CD14-positive monocyte (primary cell): ENCODE measurements around the gene MYRF. TPM values are rescaled to one million over a fixed set of nuclear protein-coding genes. Genes with fewer than 3 reads are reported as not detected.

Source experiments
- DNase-seq, 3 donors: peaks; one replicate each; pipeline ENCODE4 v3.0.0-alpha.2; 2011 to 2022
- H2AFZ ChIP-seq: 2 replicates; pipeline ENCODE4 v1.6.0; 2012; ENCODE audit warnings: mild to moderate bottlenecking, low read depth, low read length, inconsistent platforms; ENCODE audit not compliant: insufficient read depth, poor library complexity, severe bottlenecking
- H3K27ac ChIP-seq, 2 donors: 1 replicate in 1 of 2; 2 replicates in 1 of 2; pipeline ENCODE4 v1.5.1; 2012 to 2013; ENCODE audit warnings: low read length in 2 of 2, control low read depth in 1 of 2, inconsistent platforms in 1 of 2, low read depth in 1 of 2, mild to moderate bottlenecking in 1 of 2
- H3K27me3 ChIP-seq, 2 donors: one replicate each; pipeline versions ENCODE4 v1.6.0 to v1.6.1; 2011 to 2013; ENCODE audit warnings: low read length in 2 of 2; ENCODE audit not compliant: control insufficient read depth in 2 of 2, insufficient read depth in 2 of 2
- H3K36me3 ChIP-seq, 2 donors: replicated peaks in 1 of 2; 1 replicate in 1 of 2; 2 replicates in 1 of 2; pipeline versions ENCODE4 v1.5.1 to v1.6.1; 2012 to 2013; ENCODE audit warnings: low read length in 2 of 2, control low read depth in 1 of 2, inconsistent platforms in 1 of 2, mild to moderate bottlenecking in 1 of 2; ENCODE audit not compliant: insufficient read depth in 2 of 2, control insufficient read depth in 1 of 2
- H3K4me1 ChIP-seq, 2 donors: 1 replicate in 1 of 2; 2 replicates in 1 of 2; pipeline versions ENCODE4 v1.5.1 to v1.6.1; 2012 to 2013; ENCODE audit warnings: low read length in 2 of 2, control low read depth in 1 of 2, inconsistent platforms in 1 of 2, mild to moderate bottlenecking in 1 of 2, moderate library complexity in 1 of 2; ENCODE audit not compliant: insufficient read depth in 2 of 2, control insufficient read depth in 1 of 2
- H3K4me2 ChIP-seq: replicated peaks from 2 replicates; pipeline ENCODE3; 2012; ENCODE audit warnings: low read length, moderate library complexity, mild to moderate bottlenecking; ENCODE audit not compliant: poor library complexity, severe bottlenecking; ENCODE audit errors: extremely low read depth
- H3K4me3 ChIP-seq, 3 experiments: fragments of 200-600 bp in 1 of 3; sonication (generic) in 1 of 3; replicated peaks in 1 of 3; 1 replicate in 2 of 3; 2 replicates in 1 of 3; pipeline ENCODE4 v1.5.1; 2011 to 2013; ENCODE audit warnings: low read length in 3 of 3, mild to moderate bottlenecking in 3 of 3, control low read depth in 2 of 3, low read depth in 2 of 3, inconsistent platforms in 1 of 3, moderate library complexity in 1 of 3
- H3K79me2 ChIP-seq: 2 replicates; pipeline ENCODE4 v1.6.0; 2012; ENCODE audit warnings: mild to moderate bottlenecking, control low read depth, inconsistent platforms, low read length, moderate library complexity; ENCODE audit not compliant: insufficient read depth
- H3K9ac ChIP-seq: 2 replicates; pipeline ENCODE4 v1.6.0; 2017; ENCODE audit warnings: low read length, mild to moderate bottlenecking; ENCODE audit not compliant: insufficient read depth, poor library complexity, severe bottlenecking
- H3K9me3 ChIP-seq, 2 donors: replicated peaks in 1 of 2; 1 replicate in 1 of 2; 2 replicates in 1 of 2; pipeline versions ENCODE4 v1.5.1 to v1.6.1; 2012 to 2013; ENCODE audit warnings: low read length in 2 of 2, control low read depth in 1 of 2; ENCODE audit not compliant: control insufficient read depth in 1 of 2, insufficient read depth in 1 of 2
- H4K20me1 ChIP-seq: 2 replicates; pipeline ENCODE4 v1.6.0; 2012; ENCODE audit warnings: mild to moderate bottlenecking, low read length, control low read depth, moderate library complexity; ENCODE audit not compliant: insufficient read depth
- H3K27ac Mint-ChIP-seq, 7 donors: one replicate each; pipeline ENCODE4 v1.8.0; 2020; ENCODE audit warnings: mild to moderate bottlenecking in 7 of 7, mixed read lengths in 7 of 7, moderate library complexity in 6 of 7, inconsistent platforms in 2 of 7
- H3K27me3 Mint-ChIP-seq, 3 donors: one replicate each; pipeline ENCODE4 v1.8.0; 2021 to 2022; ENCODE audit warnings: low read depth in 3 of 3, mild to moderate bottlenecking in 3 of 3, mixed read lengths in 3 of 3, moderate library complexity in 3 of 3, inconsistent platforms in 1 of 3
- H3K36me3 Mint-ChIP-seq, 2 donors: one replicate each; pipeline ENCODE4 v1.8.0; 2020; ENCODE audit warnings: mixed read lengths in 2 of 2, inconsistent platforms in 1 of 2, mild to moderate bottlenecking in 1 of 2
- H3K4me1 Mint-ChIP-seq: one replicate; pipeline ENCODE4 v1.8.0; 2020; ENCODE audit warnings: mild to moderate bottlenecking, mixed read lengths
- H3K4me3 Mint-ChIP-seq, 2 donors: one replicate each; pipeline ENCODE4 v1.8.0; 2020; ENCODE audit warnings: mild to moderate bottlenecking in 2 of 2, mixed read lengths in 2 of 2, moderate library complexity in 1 of 2
- H3K9me3 Mint-ChIP-seq, 7 donors: one replicate each; pipeline ENCODE4 v1.8.0; 2020 to 2022; ENCODE audit warnings: mixed read lengths in 7 of 7, mild to moderate bottlenecking in 6 of 7, moderate library complexity in 6 of 7, inconsistent platforms in 2 of 7
- CTCF ChIP-seq: fragments of 200-600 bp; IDR thresholded peaks from one replicate; pipeline ENCODE4 v1.8.0; 2022; ENCODE audit warnings: antibody characterized with exemption, mild to moderate bottlenecking
- WGBS: methylation state at CpG from one replicate; pipeline ENCODE4 v1.1.5; 2013; ENCODE audit warnings: missing lambda C conversion rate; ENCODE audit not compliant: insufficient coverage; 5-methylcytosine and 5-hydroxymethylcytosine counted together
- intact Hi-C, 2 donors: fragments of 100-400 bp; cut with micrococcal nuclease; formaldehyde crosslinking; loops; one replicate each; pipeline versions ENCODE4 v1.15.0 to v1.15.1; 2023
- polyA plus RNA-seq, 3 donors: library from polyadenylated mRNA; depleted of rRNA in 1 of 3; unstranded in 2 of 3; stranded (reverse) in 1 of 3; fragments of 300-500 nt in 2 of 3; fragments of >200 nt in 1 of 3; fragmentation: Illumina TruSeq in 2 of 3; gene quantifications; 1 replicate in 2 of 3; 2 replicates in 1 of 3; pipeline ENCODE4 v1.2.3, GENCODE V29; 2012 to 2021

The MYRF gene
- polyA plus RNA-seq, 3 donors, result 0.18 to 0.19 TPM; not detected in 1

- Histone ChIP-seq H2AFZ (peak overlapping the region; percentile 78), H3K79me2 (peaks cover 16% of the 10 kb centered on the region), H3K27me3 (no peaks in the 10 kb centered on the region), H3K4me3 (peak overlapping the region; percentile 74 to 90 (median 75)), H3K4me2 (peak overlapping the region; percentile 99), H3K4me1 (peaks cover 20 to 35% of the 10 kb centered on the region in 2 donors), H3K27ac (peak overlapping the region; percentile 95 to 96), H3K36me3 (peaks cover 20 to 38% of the 10 kb centered on the region in 2 donors), H3K9me3 (peaks cover 0 to 6% of the 10 kb centered on the region in 2 donors), H4K20me1 (no peaks in the 10 kb centered on the region), H3K9ac (peak overlapping the region; percentile 94)
- peak overlapping the region; percentile 97 to 99 (median 98) for H3K27ac Mint-ChIP-seq
- no peak for TF ChIP-seq CTCF
- H3K27me3 Mint-ChIP-seq, result peaks cover 1 to 5% (median 2%) of the 10 kb centered on the region in 3 donors
- peak in 2 of 3 donors; percentile 30 to 40 for DNase-seq
- WGBS, result 67% methylated on average over 14 of the region's 16 CpGs
- peaks cover 17% of the 10 kb centered on the region for H3K4me1 Mint-ChIP-seq
- H3K9me3 Mint-ChIP-seq, result peaks cover 0 to 5% (median 0%) of the 10 kb centered on the region in 7 donors
- intact Hi-C loops, result no loop called here
- H3K4me3 Mint-ChIP-seq, result peak overlapping the region; percentile 94 to 98
- H3K36me3 Mint-ChIP-seq, result peaks cover 31 to 43% of the 10 kb centered on the region in 2 donors
Observed at GRCh38 chr11:61814247-61814957, 62.0 kb downstream of the MYRF start.

DNA sequence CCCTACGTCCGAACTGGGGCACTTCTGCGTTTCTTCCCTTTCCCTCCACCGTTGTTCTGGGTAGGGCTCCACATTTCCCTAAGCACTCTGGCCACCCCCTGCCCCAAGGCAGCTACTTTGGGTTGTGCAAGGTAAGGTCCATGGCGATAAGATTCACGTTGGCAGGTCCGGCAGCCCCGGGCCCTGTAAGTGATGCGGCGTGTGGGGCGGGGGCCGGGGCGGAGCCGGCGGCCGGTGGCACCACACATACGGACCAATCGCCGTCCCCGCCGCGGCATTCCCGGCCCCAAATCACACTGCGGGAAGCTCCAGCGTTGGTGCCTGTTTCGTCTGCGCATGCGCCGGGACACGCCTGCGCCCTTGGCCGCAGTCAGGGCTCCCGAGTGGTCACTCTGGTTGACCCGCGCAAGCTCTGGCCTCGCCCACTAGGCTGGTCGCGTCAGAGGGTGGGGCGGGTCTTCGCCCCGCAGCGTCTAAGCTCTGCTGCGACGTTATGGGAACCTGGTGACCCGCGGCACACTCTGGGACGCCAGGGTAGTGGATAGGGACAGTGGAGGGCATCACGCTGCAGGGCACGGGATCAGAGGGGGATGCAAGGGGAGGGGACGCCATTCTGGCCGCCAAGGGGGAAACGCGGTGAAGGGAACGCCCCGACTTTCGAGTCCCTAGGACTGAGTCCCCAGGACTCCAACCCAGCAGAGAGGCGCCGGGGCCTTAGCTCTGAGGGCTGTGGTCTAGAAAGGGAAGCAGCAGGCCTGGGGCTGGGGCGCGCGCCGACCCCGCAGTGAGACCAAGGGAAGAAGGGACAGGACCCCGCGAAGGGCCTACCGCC is 62.7 kb downstream of the MYRF start:
- Histone ChIP-seq H3K36me3 (peaks cover 14 to 31% of the 10 kb centered on the region in 2 donors), H4K20me1 (no peaks in the 10 kb centered on the region), H3K27me3 (no peaks in the 10 kb centered on the region), H3K9ac (peak overlapping the region; percentile 94), H3K4me2 (peak overlapping the region; percentile 99), H3K27ac (peak overlapping the region; percentile 95 to 96), H2AFZ (peak overlapping the region; percentile 78), H3K4me1 (peaks cover 20 to 35% of the 10 kb centered on the region in 2 donors), H3K9me3 (peaks cover 0 to 6% of the 10 kb centered on the region in 2 donors), H3K79me2 (peaks cover 16% of the 10 kb centered on the region), H3K4me3 (peak overlapping the region; percentile 74 to 90 (median 75))
- TF ChIP-seq CTCF, result no peak
- peaks cover 26 to 35% of the 10 kb centered on the region in 2 donors for H3K36me3 Mint-ChIP-seq
- intact Hi-C loops, result no loop called here
- peaks cover 17% of the 10 kb centered on the region for H3K4me1 Mint-ChIP-seq
- H3K4me3 Mint-ChIP-seq, result peak overlapping the region; percentile 94 to 98
- whole genome bisulfite sequencing, result under 1% methylated on average over 60 of the region's 66 CpGs
- peak overlapping the region; percentile 97 to 99 (median 98) for H3K27ac Mint-ChIP-seq
- DNase-seq, result peak; percentile 95 to 96 (median 95)
- peaks cover 0 to 5% (median 0%) of the 10 kb centered on the region in 7 donors for H3K9me3 Mint-ChIP-seq
- H3K27me3 Mint-ChIP-seq, result peaks cover 1 to 5% (median 2%) of the 10 kb centered on the region in 3 donors
